Activated naive CD8-positive, alpha-beta T cell treated with anti-CD3 and anti-CD28 coated beads, Interleukin-2, amount 10 ng/mL, durations not matched to agents 7 days and 5 days (primary cell): ENCODE measurements around the gene KRTAP10-12. TPM values are rescaled to one million over a fixed set of nuclear protein-coding genes. Genes with fewer than 3 reads are reported as not detected.
A peak's percentile ranks its signal among the peaks of the same experiment; 100 is the strongest.
"Not testable (repeated sequence)": the region's sequence is repeated elsewhere in the genome, so short reads cannot be mapped to it uniquely, and the experiment has no call there.

ENCODE experiments used
- ATAC-seq: fragments of 150-1000 bp; cut with Tn5 transposase; one replicate; pipeline ENCODE4 v1.10.0; 2021; ENCODE audit warnings: low read depth, moderate library complexity
- POLR2A ChIA-PET: fragments of 350-600 bp; sonication (Branson Sonifier 250); formaldehyde crosslinking; loops from one replicate; lab custom pipeline; 2021; ENCODE audit warnings: antibody characterized with exemption; lab: Charles Lee
- DNase-seq: peaks from one replicate; pipeline ENCODE4 v3.0.0; 2021
- H3K27ac Mint-ChIP-seq: one replicate; pipeline ENCODE4 v1.8.0; 2022; ENCODE audit warnings: mild to moderate bottlenecking, mixed read lengths
- H3K27me3 Mint-ChIP-seq: one replicate; pipeline ENCODE4 v1.8.0; 2022; ENCODE audit warnings: mild to moderate bottlenecking, moderate library complexity, mixed read lengths
- H3K36me3 Mint-ChIP-seq: one replicate; pipeline ENCODE4 v1.8.0; 2021; ENCODE audit warnings: mild to moderate bottlenecking, mixed read lengths
- H3K4me1 Mint-ChIP-seq: one replicate; pipeline ENCODE4 v1.8.0; 2021; ENCODE audit warnings: mixed read lengths
- H3K4me3 Mint-ChIP-seq: one replicate; pipeline ENCODE4 v1.8.0; 2022; ENCODE audit warnings: mild to moderate bottlenecking, moderate library complexity, mixed read lengths
- H3K9me3 Mint-ChIP-seq: one replicate; pipeline ENCODE4 v1.8.0; 2021; ENCODE audit warnings: mixed read lengths
- total RNA-seq, 2 experiments: library from RNA; stranded (reverse); gene quantifications; one replicate each; pipeline ENCODE4 v1.2.3, GENCODE V29; 2021

KRTAP10-12 gene
- not detected for total RNA-seq

DNA sequence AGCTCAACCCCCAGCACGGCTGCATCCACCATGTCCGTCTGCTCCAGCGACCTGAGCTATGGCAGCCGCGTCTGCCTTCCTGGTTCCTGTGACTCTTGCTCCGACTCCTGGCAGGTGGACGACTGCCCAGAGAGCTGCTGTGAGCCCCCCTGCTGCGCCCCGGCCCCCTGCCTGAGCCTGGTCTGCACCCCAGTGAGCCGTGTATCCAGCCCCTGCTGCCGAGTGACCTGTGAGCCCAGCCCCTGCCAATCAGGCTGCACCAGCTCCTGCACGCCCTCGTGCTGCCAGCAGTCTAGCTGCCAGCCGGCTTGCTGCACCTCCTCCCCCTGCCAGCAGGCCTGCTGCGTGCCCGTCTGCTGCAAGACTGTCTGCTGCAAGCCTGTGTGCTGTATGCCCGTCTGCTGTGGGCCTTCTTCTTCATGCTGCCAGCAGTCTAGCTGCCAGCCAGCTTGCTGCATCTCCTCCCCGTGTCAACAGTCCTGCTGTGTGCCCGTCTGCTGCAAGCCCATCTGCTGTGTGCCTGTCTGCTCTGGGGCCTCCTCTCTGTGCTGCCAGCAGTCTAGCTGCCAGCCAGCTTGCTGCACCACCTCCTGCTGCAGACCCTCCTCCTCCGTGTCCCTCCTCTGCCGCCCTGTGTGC lies at the start of gene KRTAP10-12:
TSS of gene KRTAP10-12 (plus strand) at position 1 of the 639 bp plus-strand sequence. CDS start at position 31, 30 bp downstream.
- ATAC-seq: not testable (repeated sequence)

GRCh38 chr21:44647222-44647552 lies 49.8 kb upstream of the KRTAP10-12 start:
- POLR2A ChIA-PET: no interaction called here
- H3K36me3 Mint-ChIP-seq: peaks cover 7% of the 10 kb centered on the region

More for the DNA sequence above, at the start of gene KRTAP10-12:
- H3K4me3 Mint-ChIP-seq, DNase-seq, H3K9me3 Mint-ChIP-seq, H3K4me1 Mint-ChIP-seq, H3K36me3 Mint-ChIP-seq, H3K27ac Mint-ChIP-seq, POLR2A ChIA-PET: not testable (repeated sequence)
- peaks cover 45% of the 10 kb centered on the region for H3K27me3 Mint-ChIP-seq

GRCh38 chr21:44648557-44649311 lies 48.2 kb upstream of the KRTAP10-12 start:
- Mint-ChIP-seq H3K27me3 (no peaks in the 10 kb centered on the region), H3K36me3 (peaks cover 9% of the 10 kb centered on the region), H3K4me3 (no peak overlapping the region), H3K9me3 (peaks cover 13% of the 10 kb centered on the region), H3K4me1 (peaks cover 2% of the 10 kb centered on the region), H3K27ac (no peak overlapping the region)
- DNase-seq (no peak), ATAC-seq (no peak)
- POLR2A ChIA-PET: no interaction called here

More at GRCh38 chr21:44647222-44647552, 49.8 kb upstream of the KRTAP10-12 start:
- peaks cover 2% of the 10 kb centered on the region for H3K4me1 Mint-ChIP-seq
- peaks cover 13% of the 10 kb centered on the region for H3K9me3 Mint-ChIP-seq
- H3K27me3 Mint-ChIP-seq: no peaks in the 10 kb centered on the region
- H3K4me3 Mint-ChIP-seq: no peak overlapping the region
- H3K27ac Mint-ChIP-seq: no peak overlapping the region
- ATAC-seq: no peak
- DNase-seq: no peak

DNA sequence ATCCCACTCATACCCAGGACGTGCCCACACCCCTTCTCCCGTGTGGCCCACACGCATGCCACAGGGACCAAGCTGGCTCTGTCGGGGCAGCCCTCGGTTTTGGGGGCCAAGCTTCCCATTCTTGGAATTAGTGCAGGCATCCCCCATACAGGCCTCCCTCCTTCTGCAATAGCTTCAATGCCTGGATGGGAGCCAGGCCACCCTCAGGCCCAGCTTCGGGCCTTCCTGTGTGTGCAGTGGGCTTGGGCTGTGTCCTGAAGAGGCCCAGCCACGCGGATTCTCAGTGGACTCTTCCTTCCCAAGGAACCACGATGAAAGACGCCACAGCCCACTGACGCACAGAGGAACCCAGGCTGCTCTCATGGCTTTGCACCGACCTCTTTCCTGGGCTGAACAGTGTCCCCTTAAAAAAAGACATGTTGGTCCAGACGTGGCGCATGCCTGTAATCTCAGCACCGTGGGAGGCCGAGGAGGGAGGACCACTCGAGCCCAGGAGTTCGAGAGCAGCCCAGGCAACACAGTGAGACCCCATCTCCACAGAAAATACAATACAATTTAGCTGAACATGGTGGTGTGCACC lies 47.4 kb upstream of the KRTAP10-12 start:
- Mint-ChIP-seq H3K27me3 (no peaks in the 10 kb centered on the region), H3K9me3 (peaks cover 17% of the 10 kb centered on the region), H3K27ac (no peak overlapping the region), H3K36me3 (peaks cover 7% of the 10 kb centered on the region), H3K4me3 (no peak overlapping the region), H3K4me1 (peaks cover 9% of the 10 kb centered on the region)
- POLR2A ChIA-PET: no interaction called here
- DNase-seq (no peak), ATAC-seq (no peak)

DNA sequence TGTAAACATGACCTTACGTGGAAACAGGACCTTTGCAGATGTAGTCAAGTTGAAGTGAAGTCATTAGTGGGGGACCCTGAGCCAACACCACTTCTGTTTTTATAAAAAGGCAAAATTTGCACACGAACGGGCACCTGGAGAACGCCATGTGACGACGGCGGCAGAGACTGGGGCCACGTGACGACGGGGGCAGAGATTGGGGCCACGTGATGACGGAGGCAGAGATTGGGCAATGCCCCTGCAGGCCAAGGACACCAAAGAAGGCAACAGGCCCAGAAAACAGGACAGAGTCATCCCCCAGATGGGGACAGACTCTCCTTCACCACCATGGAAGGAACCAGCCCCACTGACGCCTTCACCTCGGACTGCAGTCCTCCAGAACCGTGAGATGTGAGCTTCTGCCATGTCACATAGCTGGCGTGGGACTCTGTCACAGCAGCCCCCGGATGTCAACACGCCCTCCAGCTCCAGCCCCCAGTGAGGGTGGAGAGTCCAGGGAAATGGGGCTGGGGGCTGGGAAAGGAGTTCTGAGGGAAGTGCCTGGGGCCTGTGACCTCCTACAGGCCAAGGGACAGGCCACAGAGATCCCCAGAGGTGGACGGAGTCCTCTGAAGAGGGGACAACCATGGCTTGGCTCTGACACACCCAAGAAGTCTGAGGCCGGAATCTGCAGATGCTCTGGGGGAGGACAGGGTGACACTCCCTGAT lies 46.6 kb upstream of the KRTAP10-12 start:
- Mint-ChIP-seq H3K4me3 (no peak overlapping the region), H3K4me1 (peaks cover 11% of the 10 kb centered on the region), H3K9me3 (peaks cover 15% of the 10 kb centered on the region), H3K36me3 (peaks cover 2% of the 10 kb centered on the region), H3K27me3 (no peaks in the 10 kb centered on the region), H3K27ac (no peak overlapping the region)
- no peak for DNase-seq
- ATAC-seq: no peak
- POLR2A ChIA-PET: no interaction called here

- Mint-ChIP-seq H3K4me3 (no peak overlapping the region), H3K4me1 (peaks cover 11% of the 10 kb centered on the region), H3K36me3 (peaks cover 7% of the 10 kb centered on the region), H3K27me3 (no peaks in the 10 kb centered on the region), H3K27ac (no peak overlapping the region), H3K9me3 (peaks cover 16% of the 10 kb centered on the region)
- no peak for ATAC-seq
- POLR2A ChIA-PET: no interaction called here
- DNase-seq: no peak
Measured at GRCh38 chr21:44650973-44651675, 45.8 kb upstream of the KRTAP10-12 start.

DNA sequence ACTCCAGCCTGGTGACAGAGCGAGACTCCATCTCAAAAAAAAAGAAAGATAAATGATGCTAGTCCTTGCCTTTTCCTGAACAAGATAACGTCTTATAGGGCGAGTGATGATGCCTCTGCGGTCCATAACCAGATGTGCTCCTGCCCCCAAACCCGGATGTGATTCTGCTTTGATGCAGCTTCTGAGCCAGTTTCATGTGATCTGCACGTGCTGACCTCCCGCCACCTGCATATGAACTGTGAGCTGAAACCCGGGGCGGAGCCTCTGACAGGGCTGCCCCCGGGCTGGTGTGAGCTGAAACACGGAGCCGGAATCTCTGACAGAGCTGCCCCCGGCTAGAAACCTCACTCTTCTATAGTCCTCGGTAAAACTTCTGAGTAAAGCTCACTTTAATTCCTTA lies 43.8 kb upstream of the KRTAP10-12 start:
- DNase-seq: no peak
- no peaks in the 10 kb centered on the region for H3K27me3 Mint-ChIP-seq
- peaks cover 32% of the 10 kb centered on the region for H3K9me3 Mint-ChIP-seq
- H3K36me3 Mint-ChIP-seq: peaks cover 26% of the 10 kb centered on the region
- no peak overlapping the region for H3K27ac Mint-ChIP-seq
- H3K4me1 Mint-ChIP-seq: peaks cover 24% of the 10 kb centered on the region
- POLR2A ChIA-PET: no interaction called here
- no peak for ATAC-seq
- H3K4me3 Mint-ChIP-seq: no peak overlapping the region

DNA sequence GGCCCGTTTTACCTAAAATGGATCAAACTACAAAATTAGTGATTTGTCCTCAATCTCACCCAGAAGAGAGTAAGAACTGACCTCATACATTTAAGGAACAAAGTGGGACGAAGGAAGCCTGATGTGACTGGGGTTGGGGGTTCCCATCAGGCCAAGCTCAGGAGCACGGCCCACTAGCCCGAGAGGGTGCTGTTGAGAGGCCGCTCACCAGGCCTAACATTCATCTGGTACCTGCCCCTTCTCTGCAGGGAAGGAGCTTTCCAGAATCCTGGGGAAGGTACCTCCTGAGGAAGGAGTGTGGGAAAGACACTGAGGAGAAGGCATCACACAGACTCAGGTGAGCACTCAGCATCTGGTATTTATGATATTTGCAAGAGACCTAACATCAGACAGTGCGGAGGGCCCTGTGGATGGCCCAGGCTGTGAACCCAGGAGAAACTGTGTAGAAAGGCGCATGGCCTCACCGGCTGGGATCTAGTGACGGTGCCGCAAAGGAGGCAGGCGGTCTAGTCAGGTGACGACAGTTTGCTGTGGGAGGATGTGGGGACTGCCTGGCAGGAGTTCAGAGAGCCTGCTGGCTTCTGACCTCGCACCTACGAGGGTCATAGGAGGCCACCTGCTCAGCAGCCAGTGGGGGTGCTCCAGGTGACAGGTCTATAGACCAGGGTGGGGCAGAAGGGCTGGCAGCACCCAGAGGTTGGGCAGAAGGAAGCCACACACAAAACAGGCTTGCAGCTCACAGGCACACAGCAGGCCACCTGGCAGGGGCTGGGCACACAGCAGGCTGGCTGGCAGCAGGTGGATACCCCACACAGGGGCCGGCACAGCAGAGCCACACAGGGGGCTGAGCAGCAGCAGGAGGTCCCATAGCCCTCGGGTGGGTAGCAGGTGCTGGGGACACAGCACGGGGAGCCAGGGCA lies 43.1 kb upstream of the KRTAP10-12 start:
- POLR2A ChIA-PET: no interaction called here

DNA sequence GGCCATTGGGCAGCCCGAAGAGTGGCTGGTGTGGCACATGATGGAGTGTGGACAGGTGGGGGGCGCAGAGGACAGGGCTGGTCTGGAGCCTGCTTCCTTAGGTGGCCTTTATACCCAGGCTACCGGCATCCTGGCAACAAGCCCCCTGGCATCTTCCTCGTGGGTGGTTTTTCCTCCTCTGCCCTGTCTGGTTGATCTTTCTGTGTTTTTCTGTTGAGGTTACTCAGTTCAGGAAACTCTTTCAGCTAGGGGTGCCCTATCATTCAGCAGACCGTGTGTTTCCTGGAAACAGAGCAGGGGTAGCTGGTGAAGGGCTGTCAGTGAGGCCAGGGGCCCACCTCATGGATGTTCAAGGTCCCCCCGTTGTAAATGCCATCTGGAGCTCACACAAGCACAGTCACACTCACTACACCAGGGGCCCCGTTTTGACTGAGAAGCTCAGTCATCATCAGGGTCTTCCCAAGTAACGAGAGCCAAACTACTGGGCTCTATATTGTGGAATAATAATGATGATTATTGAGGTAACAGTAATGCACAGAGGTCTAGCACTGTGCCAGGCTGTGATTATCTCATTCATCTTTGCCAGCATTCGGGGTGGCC lies 42.3 kb upstream of the KRTAP10-12 start, which contains the start of gene KRTAP12-4:
TSS of gene KRTAP12-4 (minus strand) at position 84 of the 600 bp plus-strand sequence. CDS start at position 39, 45 bp downstream.
- H3K9me3 Mint-ChIP-seq: peaks cover 37% of the 10 kb centered on the region
- DNase-seq (no peak), ATAC-seq (no peak)
- POLR2A ChIA-PET: no interaction called here
- H3K36me3 Mint-ChIP-seq: peaks cover 40% of the 10 kb centered on the region
- H3K4me1 Mint-ChIP-seq: peaks cover 37% of the 10 kb centered on the region
- peak within 1 kb of the TSS; percentile 77 for H3K27ac Mint-ChIP-seq
- peak within 1 kb of the TSS; percentile 30 for H3K4me3 Mint-ChIP-seq
- no peaks in the 10 kb centered on the region for H3K27me3 Mint-ChIP-seq

More for the DNA sequence above, 43.1 kb upstream of the KRTAP10-12 start:
- Mint-ChIP-seq H3K27me3 (no peaks in the 10 kb centered on the region), H3K4me1 (peaks cover 32% of the 10 kb centered on the region), H3K27ac (peak overlapping the region; percentile 77), H3K4me3 (no peak overlapping the region), H3K36me3 (peaks cover 33% of the 10 kb centered on the region), H3K9me3 (peaks cover 36% of the 10 kb centered on the region)
- ATAC-seq (no peak), DNase-seq (no peak)

DNA sequence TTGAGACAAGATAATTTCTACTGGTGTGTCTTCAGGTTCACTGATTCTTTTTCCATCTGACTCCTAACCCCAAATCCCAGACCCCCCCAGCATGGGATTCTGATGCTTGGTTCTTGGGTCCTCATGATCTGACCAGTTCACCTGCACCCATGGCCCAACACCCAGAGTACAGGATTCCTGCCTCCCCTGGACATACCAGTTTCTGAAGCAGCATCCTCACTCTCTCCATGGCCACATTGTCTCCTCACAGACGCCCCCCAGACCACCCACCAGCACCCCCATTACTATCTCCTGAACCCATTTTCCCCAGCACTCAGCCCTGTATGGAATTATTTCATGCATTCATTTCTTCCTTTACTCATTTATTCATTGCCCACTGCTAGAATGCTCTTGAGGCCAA lies 40.1 kb upstream of the KRTAP10-12 start:
- H3K36me3 Mint-ChIP-seq: peaks cover 51% of the 10 kb centered on the region
- peaks cover 45% of the 10 kb centered on the region for H3K9me3 Mint-ChIP-seq
- POLR2A ChIA-PET: interaction anchor here (1.1 to 1.4 kb wide), 3 partner anchors 38 to 217 kb away, joined by 3 to 8 read pairs (median 6); partner anchors contain the start of gene PTTG1IP
- no peak for ATAC-seq
- peak overlapping the region; percentile 65 for H3K4me3 Mint-ChIP-seq
- H3K27me3 Mint-ChIP-seq: no peaks in the 10 kb centered on the region
- H3K4me1 Mint-ChIP-seq: peaks cover 38% of the 10 kb centered on the region
- DNase-seq: no peak
- H3K27ac Mint-ChIP-seq: peak overlapping the region; percentile 90

- DNase-seq: peak; percentile 52
- peaks cover 51% of the 10 kb centered on the region for H3K9me3 Mint-ChIP-seq
- POLR2A ChIA-PET: interaction anchor here (0.8 to 1.4 kb wide), 6 partner anchors 13 to 304 kb away, joined by 3 to 8 read pairs (median 4); partner anchors contain the start of genes PTTG1IP and TRPM2
- H3K27ac Mint-ChIP-seq: peak within 1 kb of the TSS; percentile 90
- H3K36me3 Mint-ChIP-seq: peaks cover 55% of the 10 kb centered on the region
- H3K4me1 Mint-ChIP-seq: peaks cover 38% of the 10 kb centered on the region
- H3K27me3 Mint-ChIP-seq: peaks cover 6% of the 10 kb centered on the region
- peak; percentile 73 for ATAC-seq
- H3K4me3 Mint-ChIP-seq: peak within 1 kb of the TSS; percentile 65
Measured at GRCh38 chr21:44657635-44658540, 39.1 kb upstream of the KRTAP10-12 start, which contains the start of gene KRTAP12-3. Gene KRTAP12-3 (plus strand): TSS chr21:44657932. CDS start chr21:44657980, 48 bp downstream.
